Mesenteric fat pad (tissue), 1 donor: ENCODE results near the gene DYDC1. TPM values are rescaled to one million over a fixed set of nuclear protein-coding genes. Genes with fewer than 3 reads are reported as not detected.
"Not testable (repeated sequence)": the region's sequence is repeated elsewhere in the genome, so short reads cannot be mapped to it uniquely, and the experiment has no call there.

Experiments
- DNase-seq: peaks from one replicate; pipeline ENCODE4 v3.0.0-alpha.2; 2020; ENCODE audit warnings: low spot score
- total RNA-seq: library from RNA; stranded (reverse); fragmentation: NEBNext Ultra II Directional; extraction: Animal tissue kit (Norgen Biotek cat#: 25700); gene quantifications from one replicate; pipeline ENCODE4 v1.2.1, GENCODE V29; 2021
- donor health status: DM: yes; HTN: yes; CAD: no.

DYDC1 gene
- total RNA-seq, 1 donor from 2014 or later: not detected

GRCh38 chr10:80344276-80344675 lies 12.3 kb downstream of the DYDC1 start:
- DNase-seq: no peak

- DNase-seq: no peak
Observed at GRCh38 chr10:80333983-80334382, 22.6 kb downstream of the DYDC1 start.

- DNase-seq: no peak
Observed at GRCh38 chr10:80324891-80325364, 31.6 kb downstream of the DYDC1 start.

DNA sequence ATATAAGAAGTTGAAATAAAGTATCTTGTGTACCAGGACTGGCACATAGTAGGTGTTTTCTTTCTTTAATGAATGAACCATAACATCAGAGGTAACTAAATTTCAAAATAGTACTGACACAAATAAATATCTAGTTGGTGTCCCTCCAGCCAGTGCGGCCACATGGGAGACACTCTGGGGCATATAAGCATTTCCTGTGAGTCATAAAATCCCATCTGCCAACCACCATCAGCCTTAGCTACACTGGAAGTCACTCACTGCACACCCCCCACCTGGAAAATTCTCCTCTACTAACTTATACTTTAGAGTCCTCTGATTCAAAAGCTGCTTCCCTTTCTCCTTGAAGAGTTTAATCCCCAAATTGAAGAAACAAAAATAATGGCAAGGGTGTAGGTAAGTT lies 32.5 kb downstream of the DYDC1 start:
- no peak for DNase-seq

- no peak for DNase-seq
Observed at GRCh38 chr10:80323311-80323710, 33.2 kb downstream of the DYDC1 start.

DNA sequence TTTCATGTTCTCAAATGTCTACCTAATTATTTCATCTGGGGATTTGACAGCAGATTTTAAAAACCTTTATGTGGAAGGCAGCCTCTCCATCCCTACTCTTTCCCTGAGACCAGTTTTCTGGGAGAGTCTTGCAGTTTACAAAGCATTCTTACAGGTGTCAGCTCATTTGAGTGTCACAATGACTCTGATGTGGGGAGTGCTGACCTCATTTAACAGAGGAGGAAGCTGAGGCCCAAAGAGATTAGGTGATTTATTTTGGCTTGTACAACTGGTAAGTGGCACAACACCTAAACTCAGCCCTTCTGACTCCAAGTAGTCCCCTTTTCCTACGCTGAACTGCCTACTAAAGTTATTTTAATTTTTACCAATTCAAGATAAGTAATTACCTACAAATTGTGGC lies 33.8 kb downstream of the DYDC1 start:
- no peak for DNase-seq

DNA sequence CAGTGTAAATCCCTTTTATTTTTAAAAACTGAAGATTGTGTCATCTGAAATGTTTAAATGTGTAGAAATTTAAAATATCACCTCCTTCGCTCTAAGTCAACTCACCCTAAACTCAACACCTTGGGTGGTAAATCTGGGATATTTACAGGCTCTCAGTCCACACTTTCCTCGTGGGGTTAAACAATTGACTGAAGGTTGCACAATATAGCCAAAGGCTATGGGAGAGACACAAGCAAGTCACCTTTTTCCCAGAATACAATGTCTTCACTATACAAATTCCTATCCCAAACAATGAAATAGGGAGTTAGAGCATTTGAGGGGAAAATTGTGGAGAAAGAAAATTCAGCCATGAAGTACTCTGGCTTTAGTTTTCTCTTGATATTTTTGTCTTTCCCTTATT lies 34.4 kb downstream of the DYDC1 start:
- DNase-seq: no peak

GRCh38 chr10:80321183-80321582 lies 35.4 kb downstream of the DYDC1 start:
- no peak for DNase-seq

- DNase-seq: no peak
Observed at GRCh38 chr10:80320377-80320776, 36.2 kb downstream of the DYDC1 start.

DNA sequence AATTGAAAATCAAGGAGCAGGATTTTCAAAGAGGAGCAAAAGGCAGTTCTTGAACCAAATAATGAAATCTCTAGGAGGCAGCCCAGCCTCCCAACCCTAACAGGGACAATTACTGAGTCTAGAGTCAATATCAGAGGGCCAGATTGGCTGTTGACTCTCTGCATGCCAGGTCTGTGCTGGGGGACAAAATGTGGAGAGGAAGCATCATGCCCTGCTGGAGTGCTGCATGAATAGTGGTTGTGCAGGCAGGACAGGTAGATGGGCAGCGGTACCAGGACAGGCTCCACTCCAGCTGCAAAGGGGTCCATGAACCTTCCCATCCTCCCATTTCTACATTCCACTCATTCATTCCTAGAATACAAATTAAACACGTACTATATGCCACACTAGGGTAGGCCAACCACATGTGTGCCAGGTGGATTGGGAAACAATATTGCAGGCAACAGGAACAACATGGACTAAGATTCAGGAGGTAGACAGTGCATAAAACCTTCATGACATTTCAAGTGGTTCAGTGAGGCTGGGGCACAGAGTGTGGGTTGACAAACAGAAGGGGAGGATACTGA lies 36.7 kb downstream of the DYDC1 start:
- DNase-seq: no peak

DNA sequence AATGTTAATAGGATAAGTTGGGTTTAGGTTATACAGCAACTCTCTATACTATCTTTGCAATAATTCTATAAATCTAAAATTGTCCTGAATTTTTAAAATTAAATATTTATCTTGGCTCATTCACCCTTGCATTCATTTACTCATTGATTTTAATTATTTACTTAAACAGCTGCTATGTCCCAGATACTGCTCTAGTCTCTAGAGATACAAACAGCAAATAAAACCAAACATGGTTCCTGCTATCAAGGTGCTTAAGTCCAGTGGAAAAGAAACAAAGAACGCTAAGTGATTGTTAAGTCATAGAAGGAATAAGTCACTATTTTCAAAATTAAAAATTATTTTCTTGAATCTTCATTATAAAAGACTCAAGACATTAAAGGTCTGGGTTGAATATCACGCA lies 37.2 kb downstream of the DYDC1 start:
- DNase-seq: no peak

GRCh38 chr10:80318742-80319141 lies 37.8 kb downstream of the DYDC1 start:
- DNase-seq: no peak

GRCh38 chr10:80315391-80315790 lies 41.2 kb downstream of the DYDC1 start:
- no peak for DNase-seq

- no peak for DNase-seq
Observed at GRCh38 chr10:80313523-80313922, 43.0 kb downstream of the DYDC1 start.

- DNase-seq: not testable (repeated sequence)
Observed at GRCh38 chr10:80305989-80306388, 50.6 kb downstream of the DYDC1 start.

DNA sequence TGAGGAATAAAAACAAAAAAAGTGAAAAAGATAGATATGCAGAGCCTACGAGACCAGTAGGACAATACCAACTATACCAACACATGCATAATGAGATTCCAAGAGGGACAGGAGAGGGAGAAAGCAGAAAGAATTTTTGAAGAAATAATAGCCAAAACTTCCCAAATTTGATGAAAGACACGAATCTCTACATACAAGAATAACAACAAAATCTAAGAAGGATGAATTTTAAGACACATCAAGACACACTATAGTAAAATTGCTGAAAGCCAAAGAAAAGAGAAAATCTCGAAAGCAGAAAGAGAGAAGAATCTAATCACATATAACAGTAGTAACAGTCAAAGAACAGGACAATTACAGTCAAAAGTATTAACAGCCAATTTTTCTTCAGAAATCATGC lies 59.6 kb downstream of the DYDC1 start:
- no peak for DNase-seq

DNA sequence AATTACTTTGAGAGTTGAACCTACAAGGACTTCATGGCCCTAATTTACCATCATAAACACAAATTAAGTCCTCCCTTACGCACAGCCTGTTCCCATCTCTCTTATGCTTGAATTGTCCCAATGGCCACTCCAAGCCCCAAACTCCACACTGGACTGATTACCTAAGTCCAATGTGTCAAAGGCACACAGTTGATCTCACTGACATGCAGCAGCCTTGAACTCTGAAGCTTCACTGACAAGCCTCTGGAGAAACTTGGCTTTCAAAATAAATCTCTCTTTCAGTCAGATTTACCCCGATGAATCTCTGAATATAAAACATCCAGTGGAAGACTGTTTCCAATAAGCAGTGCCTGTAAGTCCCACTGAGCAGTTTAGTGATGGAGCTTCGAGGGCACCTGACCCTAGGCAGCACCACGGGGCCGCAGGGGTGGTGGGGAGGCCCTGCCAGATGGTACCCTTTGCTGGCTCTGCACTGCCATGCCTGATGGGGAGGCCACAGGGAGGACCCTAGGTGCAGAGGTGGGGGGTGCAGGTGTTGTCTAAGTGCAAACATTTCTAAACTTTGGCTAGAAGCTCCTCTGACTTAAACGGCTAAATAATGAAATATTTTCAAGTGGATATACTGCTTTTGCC lies 63.8 kb downstream of the DYDC1 start:
- no peak for DNase-seq

- DNase-seq: no peak
Observed at GRCh38 chr10:80290474-80291220, 65.9 kb downstream of the DYDC1 start.

GRCh38 chr10:80289451-80290287 lies 66.9 kb downstream of the DYDC1 start, which contains the start of gene MAT1A:
MAT1A (minus strand) TSS chr10:80289658; CDS start chr10:80289423, 235 bp downstream.
- DNase-seq: no peak

DNA sequence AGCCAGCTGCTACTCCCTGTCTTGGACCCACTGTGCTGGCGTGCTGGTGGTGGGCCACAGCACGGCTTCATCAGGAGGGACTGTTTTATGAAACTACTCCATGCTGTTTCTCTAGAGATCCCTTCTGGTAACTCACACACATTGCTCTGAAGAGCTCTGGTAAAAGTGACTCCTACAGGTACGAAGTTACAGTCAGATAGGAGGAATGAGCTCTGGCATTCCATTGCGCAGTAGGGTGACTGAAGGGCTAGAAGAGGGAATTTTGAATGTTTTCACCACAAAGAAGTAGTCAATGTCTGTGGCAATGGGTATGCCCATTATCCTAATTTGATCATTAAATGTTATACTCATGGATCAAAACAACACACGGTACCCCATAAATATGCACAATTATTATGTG lies 67.7 kb downstream of the DYDC1 start:
- no peak for DNase-seq
